SHP77 (cell line): ENCODE measurements around the gene UBE2H.
"Not testable (repeated sequence)": the region's sequence is repeated elsewhere in the genome, so short reads cannot be mapped to it uniquely, and the experiment has no call there.

Experiments
- DNase-seq, 2 experiments: peaks; one replicate each; lab custom pipeline; 2025; lab: John Stamatoyannopoulos, UW

Gene UBE2H

GRCh38 chr7:129843978-129844840, 108.6 kb downstream of the UBE2H start:
- DNase-seq: peak in 1 of 2 experiments; percentile 6

DNA sequence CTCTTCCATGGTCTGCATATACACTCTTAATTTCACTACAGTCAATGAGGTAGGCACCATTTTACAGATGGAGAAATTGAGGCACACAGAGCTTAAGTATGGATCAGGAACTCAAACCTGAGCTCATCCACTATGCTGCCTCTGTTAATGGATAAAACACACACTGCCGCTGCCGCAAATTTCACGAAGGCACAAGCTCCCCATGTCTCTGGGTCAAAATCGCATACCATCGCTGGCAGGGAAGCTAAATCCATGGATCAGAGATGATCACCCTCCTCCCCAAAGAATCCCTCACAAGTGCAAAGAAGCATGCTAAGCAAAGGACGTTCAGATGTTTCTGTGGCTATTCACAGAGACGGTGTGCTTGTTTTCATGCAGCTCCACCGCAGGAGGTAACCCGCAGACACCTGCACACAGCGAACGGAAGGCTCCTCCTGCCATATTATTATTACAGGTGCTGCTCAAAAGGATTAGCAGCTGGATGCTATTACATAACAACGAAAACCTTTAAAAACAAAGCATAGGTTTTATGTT, 109.3 kb downstream of the UBE2H start:
- peak; percentile 44 to 60 for DNase-seq

DNA sequence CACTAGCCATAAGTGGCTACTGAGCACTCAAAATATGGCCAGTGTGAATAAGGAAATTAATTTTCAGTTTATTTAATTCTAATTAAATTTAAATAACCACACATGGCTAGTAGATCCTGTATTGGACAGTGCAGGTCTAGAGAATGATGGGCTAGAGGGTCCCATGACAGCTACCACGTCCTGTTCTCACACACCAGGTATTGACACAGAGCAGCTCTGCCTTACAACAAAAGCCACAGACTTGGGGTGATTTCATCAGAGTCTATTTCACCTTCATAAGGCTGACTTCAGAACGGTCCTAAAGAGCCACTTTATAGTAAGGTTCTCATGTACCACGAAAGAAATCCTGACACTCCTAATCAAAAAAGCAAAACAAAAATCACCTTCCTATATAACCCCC, 111.3 kb downstream of the UBE2H start:
- DNase-seq: no peak

DNA sequence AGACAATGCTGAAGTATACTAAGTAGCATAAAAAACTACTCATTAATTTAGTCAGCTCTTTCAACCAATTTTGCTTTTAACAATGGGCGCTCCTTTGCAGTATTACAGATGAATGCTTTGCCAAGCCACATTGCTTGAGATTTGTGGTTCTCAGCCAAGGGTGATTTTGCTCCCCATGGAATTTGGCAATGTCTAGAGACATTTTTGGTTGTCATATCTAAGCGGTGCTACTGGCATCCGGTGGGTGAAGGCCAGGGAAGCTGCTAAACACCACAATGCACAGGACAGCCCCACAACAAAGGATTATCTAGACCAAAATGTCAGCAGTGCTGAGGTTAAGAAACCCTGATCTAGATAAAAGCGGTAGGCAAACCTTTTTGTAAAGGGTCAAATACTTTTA, 112.0 kb downstream of the UBE2H start:
- no peak for DNase-seq

- DNase-seq: no peak
These were observed 115.8 kb downstream of the UBE2H start for GRCh38 chr7:129836983-129837382.

DNA sequence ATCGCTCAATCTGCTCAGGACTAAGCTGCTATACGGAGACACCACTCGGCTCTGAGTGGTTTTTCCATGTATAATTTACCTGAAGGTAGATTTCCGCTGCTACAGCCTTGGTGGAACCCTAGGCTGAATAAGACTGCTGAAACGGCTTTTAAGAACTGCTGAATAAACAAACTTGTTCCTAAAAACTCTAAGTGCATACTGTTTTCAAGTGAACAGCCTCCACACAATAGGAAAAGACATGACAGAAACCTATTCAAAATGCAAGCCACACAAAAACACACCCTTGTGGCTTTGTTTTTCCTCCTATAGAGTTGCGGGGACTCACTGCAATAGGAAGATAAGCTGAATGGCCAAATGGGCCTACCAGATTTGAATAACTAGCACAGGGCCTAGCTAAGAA, 117.2 kb downstream of the UBE2H start:
- no peak for DNase-seq

- DNase-seq: not testable (repeated sequence)
These were observed 119.4 kb downstream of the UBE2H start for GRCh38 chr7:129833353-129833752.

DNA sequence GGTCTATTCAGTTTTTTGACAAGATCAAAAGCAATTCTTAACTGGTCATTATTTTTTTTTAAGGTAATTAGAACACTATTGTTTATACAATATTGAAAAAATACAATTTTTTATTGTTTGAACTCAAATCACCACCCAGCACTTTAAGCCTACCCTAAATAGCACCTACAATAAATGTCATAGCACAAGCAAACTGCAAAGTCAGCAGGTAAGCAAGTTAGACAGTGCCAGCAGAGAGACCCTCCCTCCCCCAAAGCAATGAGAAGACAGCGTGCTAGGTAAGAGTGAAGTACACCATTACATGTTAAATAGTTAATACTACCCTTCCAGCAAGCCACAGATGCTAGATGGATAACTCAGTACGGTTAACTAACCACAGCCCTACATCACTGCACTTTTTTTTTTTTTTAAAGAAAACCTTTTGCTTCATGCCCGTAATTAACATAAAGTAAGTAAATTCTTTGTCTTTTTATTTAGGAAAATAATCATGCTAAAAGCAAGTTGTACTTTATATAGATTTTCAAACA, 120.0 kb downstream of the UBE2H start:
- no peak for DNase-seq

- DNase-seq: no peak
These were observed 120.5 kb downstream of the UBE2H start for GRCh38 chr7:129832282-129832681.

DNA sequence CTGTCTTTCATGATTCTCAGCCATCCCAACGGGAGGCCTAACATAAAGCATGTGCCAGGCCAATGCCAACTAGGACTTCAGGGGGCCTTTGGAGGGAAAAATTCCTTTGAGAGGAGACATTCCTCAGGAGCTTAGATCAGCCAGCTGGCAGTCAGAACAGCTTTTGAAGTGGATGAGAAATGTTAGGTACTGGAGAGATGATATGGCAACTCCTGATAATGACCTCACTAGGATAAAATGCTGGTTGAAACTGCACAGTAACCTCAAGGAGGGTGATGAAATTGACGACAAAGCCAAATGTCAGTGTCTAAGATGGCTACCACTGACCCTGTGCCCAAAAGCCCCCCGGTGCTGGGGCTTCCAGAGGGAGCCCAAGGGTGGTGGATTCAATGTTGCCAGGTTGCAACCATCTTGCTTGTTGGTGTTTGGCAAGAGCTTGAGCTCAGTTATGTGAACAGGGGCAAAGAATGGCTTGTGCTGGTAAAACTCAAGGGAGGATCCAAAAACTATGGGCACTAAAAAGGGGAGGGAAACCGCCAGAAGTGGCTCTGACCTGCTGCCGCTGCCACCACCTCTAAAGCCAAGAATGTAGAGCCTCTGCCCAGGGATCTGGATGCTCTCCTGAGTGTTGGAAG, 121.2 kb downstream of the UBE2H start:
- no peak for DNase-seq

GRCh38 chr7:129830949-129831348, 121.8 kb downstream of the UBE2H start:
- no peak for DNase-seq

GRCh38 chr7:129829737-129830631, 122.8 kb downstream of the UBE2H start:
- peak; percentile 68 to 73 for DNase-seq

DNA sequence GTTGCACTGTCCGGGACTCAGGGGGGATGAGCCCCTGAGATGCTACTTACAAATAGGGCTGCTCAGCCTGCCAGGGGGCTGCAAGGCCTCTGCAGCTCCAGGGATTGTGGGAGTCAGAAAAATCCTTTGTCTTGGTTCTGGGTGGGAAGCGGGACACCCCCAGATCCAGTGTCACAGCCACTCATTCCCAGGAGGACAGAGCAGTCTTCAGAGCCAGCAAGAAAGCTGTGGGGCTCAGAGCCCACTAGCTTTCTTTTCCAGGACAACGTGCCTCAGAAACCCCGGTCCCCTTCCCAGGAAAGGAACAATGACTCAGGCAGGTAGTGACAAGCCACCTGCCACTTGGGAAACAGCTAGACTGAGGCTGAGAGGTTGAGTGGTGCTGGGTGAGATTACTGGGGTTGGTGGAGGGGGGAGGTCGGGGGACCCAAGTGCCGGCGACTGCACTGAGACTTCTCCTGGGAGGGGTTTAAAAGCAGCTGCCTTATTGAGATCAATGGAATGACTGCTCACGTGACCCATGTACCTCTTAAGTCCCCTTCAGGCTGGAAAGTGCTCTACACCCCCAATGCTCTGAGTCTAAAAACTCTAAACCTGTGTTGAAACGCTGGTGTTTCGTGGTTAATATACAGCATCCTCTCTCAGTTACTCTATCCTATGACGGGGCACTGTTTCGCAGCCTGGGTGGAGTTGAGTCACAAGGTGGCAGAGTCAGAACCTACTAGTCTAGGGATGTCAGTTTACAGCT, 123.6 kb downstream of the UBE2H start:
- DNase-seq: peak in 1 of 2 experiments; percentile 9

DNA sequence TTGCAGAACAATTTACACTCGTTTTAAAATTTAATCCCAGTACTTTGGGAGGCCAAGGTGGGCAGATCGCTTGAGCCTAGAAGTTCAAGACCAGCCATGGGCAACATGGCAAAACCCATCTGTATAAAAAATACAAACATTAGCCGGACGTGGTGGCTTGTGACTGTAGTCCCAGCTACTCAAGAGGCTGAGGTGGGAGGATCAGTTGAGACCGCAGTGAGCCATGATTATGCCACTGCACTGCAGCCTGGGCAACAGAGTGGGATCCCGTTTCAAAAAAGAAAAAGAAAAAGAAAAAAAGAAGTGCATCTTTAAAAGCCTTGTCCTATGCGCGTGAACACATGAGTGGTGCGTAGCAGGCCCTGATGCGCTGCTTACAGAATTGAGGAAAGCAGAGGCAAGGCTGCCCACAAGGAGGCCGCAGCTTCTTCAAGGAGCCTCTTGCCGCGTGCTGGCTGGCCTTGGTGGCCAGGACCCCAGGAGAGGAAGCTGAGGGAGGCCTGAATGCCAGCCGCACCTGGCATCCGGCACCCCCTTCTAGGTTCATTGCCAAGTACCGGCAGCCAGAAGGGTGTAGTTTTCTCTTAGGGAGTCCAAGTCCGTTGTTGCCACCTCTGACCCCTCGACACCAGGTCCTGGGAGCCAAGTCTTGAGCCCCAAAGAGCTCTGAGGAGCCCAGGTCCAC, 124.5 kb downstream of the UBE2H start:
- DNase-seq: no peak

DNA sequence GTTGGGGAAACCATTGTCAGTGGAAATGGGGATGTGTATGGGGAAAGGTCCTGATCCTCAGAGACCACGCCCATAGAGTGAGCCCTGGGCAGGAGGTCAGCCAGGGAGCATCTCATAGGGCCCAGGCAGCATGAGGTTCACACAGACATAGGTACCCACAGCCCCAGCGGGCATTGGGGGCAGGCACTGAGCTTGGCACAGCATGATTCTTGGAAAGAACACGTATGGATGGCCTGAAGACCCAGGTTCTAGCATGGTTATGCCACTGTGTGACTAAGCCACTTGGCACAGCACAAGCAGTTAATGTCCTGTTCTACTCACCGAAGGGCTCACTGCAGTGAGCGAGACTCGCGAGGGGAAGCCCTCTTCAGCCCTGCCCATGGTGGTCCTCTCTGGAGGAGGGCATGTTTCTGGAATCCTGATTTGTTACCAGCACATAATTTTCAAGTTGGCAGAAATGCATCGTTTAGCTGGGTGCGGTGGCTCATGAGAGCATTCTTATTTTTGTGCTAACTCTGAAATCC, 125.2 kb downstream of the UBE2H start:
- no peak for DNase-seq

- DNase-seq: not testable (repeated sequence)
These were observed 125.9 kb downstream of the UBE2H start for GRCh38 chr7:129826895-129827294.

DNA sequence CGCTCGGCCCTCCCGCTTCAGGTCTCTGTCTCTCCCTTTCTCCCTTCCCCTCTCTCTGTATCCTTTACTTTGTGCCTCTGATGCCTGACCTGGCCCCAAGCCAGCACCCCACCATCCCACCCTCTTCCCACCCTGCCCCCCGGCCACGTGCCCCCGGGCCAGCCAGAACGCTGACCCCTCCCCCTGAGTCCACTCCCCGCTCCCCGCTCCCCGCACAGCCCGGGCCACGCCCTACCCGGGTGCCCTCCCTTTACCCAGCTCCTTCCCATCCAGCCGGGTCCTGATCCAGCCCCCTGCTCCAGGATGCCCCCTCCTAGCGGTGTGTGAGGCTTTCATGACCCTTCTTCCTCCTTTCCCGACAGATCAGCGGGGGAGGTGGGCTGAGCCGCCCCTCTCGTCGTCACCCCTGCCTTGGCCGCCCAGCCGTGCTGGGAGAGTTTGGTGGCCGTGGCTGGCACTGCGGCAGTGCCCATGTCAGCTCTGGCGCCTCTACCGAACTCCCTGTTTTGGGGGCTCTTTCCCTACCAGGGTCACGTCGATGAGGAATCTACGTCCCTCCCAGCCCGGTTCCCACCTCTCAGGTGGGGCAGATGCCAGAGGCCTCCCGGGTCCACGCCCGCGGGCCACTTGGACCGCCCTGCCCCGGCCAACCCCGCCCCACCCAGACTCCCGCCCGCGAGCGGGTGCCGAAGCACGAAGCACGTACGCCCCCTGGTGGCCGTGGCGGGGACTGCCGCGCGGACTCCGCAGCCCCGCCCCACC, 127.4 kb downstream of the UBE2H start:
- DNase-seq: peak; percentile 73 to 80

- DNase-seq: peak; percentile 93 to 95
These were observed 128.2 kb downstream of the UBE2H start for GRCh38 chr7:129824291-129825208.
